Neural cell (in vitro differentiated cells): ENCODE results near the gene RGL1.

Experiments used
- CTCF ChIP-seq: fragments of 450-650 bp; IDR thresholded peaks from 2 replicates; pipeline ENCODE4 v1.5.1; 2014; ENCODE audit warnings: antibody characterized with exemption, mild to moderate bottlenecking, moderate library complexity; ENCODE audit not compliant: poor library complexity, severe bottlenecking
- MXI1 ChIP-seq: fragments of 450-650 bp; conservative IDR thresholded peaks from 2 replicates; pipeline ENCODE4 v1.6.1; 2014; ENCODE audit warnings: antibody characterized with exemption, mild to moderate bottlenecking; ENCODE audit not compliant: poor library complexity, severe bottlenecking
- RAD21 ChIP-seq: fragments of 450-650 bp; conservative IDR thresholded peaks from 2 replicates; pipeline ENCODE4 v1.6.1; 2014; ENCODE audit warnings: antibody characterized with exemption, mild to moderate bottlenecking, moderate library complexity

GRCh38 chr1:183910845-183911244 is 105.9 kb downstream of the RGL1 start:
- TF ChIP-seq RAD21: no peak
- TF ChIP-seq CTCF: no peak
- TF ChIP-seq MXI1: no peak
